ENCODE results near the gene PLA2G2C. TPM values are rescaled to one million over a fixed set of nuclear protein-coding genes. Genes with fewer than 3 reads are reported as not detected.

The PLA2G2C gene
- total and polyA plus RNA-seq, 2 donors (not counting 1 experiment from before 2014, with no cell fraction given), result 0.03 TPM; not detected in 1

DNA sequence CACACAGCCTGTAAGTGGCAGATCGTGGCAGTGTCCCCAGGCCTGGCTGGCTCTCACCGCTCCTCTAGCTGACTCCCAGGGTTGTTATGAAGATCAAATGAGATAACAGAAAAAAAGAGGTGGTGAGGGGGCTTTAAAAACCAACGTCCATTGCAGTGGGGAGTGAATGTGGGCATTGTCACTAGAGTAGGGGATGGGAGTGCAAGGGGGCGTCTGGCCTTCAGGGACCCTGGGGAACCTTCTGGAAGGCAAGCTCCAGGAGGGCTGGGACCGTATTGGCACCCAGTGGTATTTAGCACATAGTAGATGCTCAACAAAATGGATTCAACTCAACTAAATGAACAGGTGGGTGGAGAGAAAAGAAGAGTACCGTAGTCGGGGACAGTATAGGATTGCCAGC lies 70.4 kb downstream of the PLA2G2C start:
- H3K9me3 Mint-ChIP-seq (ENCODE audit: insufficient read depth), result no peaks in the 10 kb centered on the region
- ChIA-PET CTCF (no interaction called here), POLR2A (no interaction called here)
- Histone ChIP-seq H2AFZ (ENCODE audit: insufficient read depth, low read depth, low read length, poor library complexity, severe bottlenecking) (no peak overlapping the region), H3K36me3 (replicated peaks in 1 of 2; ENCODE audit: control extremely low read depth in 1 of 2, control insufficient read depth in 1 of 2, extremely low read depth in 1 of 2, insufficient read depth in 2 of 2, low read length in 1 of 2) (no peaks in the 10 kb centered on the region), H3K27me3 (replicated peaks in 1 of 4; ENCODE audit: control extremely low read depth in 1 of 4, control insufficient read depth in 3 of 4, insufficient read depth in 4 of 4, low read length in 3 of 4) (no peaks in the 10 kb centered on the region), H3K79me2 (ENCODE audit: control insufficient read depth, insufficient read depth, low read length) (no peaks in the 10 kb centered on the region), H3K4me2 (replicated peaks; ENCODE audit: low read depth, low read length, poor library complexity, severe bottlenecking) (no peak overlapping the region), H3K9me3 (ENCODE audit: control extremely low read depth in 1 of 3, control insufficient read depth in 2 of 3, insufficient read depth in 1 of 3, low read length in 2 of 3) (no peaks in the 10 kb centered on the region), H3K4me3 (ENCODE audit: control extremely low read depth in 1 of 5, extremely low read depth in 1 of 5, insufficient read depth in 1 of 5, low read depth in 2 of 5, low read length in 4 of 5) (no peak overlapping the region), H4K20me1 (ENCODE audit: control insufficient read depth, insufficient read depth, low read length, poor library complexity, severe bottlenecking) (no peaks in the 10 kb centered on the region), H3K9ac (ENCODE audit: low read length) (no peak overlapping the region), H3K27ac (ENCODE audit: low read length in 2 of 2) (no peak overlapping the region), H3K4me1 (ENCODE audit: control insufficient read depth in 2 of 2, insufficient read depth in 2 of 2, low read length in 2 of 2) (peaks cover 27 to 29% of the 10 kb centered on the region in 2 donors)
- H3K4me3 Mint-ChIP-seq, result no peak overlapping the region
- H3K27ac Mint-ChIP-seq, result peak overlapping the region; percentile 32
- TF ChIP-seq, protein P1, sequence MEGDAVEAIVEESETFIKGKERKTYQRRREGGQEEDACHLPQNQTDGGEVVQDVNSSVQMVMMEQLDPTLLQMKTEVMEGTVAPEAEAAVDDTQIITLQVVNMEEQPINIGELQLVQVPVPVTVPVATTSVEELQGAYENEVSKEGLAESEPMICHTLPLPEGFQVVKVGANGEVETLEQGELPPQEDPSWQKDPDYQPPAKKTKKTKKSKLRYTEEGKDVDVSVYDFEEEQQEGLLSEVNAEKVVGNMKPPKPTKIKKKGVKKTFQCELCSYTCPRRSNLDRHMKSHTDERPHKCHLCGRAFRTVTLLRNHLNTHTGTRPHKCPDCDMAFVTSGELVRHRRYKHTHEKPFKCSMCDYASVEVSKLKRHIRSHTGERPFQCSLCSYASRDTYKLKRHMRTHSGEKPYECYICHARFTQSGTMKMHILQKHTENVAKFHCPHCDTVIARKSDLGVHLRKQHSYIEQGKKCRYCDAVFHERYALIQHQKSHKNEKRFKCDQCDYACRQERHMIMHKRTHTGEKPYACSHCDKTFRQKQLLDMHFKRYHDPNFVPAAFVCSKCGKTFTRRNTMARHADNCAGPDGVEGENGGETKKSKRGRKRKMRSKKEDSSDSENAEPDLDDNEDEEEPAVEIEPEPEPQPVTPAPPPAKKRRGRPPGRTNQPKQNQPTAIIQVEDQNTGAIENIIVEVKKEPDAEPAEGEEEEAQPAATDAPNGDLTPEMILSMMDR (IDR thresholded peaks at IDR 0.05), result no peak
- TF ChIP-seq EZH2 (IDR thresholded peaks at IDR 0.05; ENCODE audit: borderline replicate concordance, insufficient read depth, low read depth, low read length, poor library complexity, severe bottlenecking), result no peak
- H3K4me1 Mint-ChIP-seq, result peaks cover 47% of the 10 kb centered on the region
- intact Hi-C loops (cut with micrococcal nuclease), result no loop called here
- 95% methylated on average over 5 of the region's 7 CpGs for WGBS (ENCODE audit: insufficient coverage)
- DNase-seq (no peak), ATAC-seq (ENCODE audit: low read depth) (no peak)
- no peaks in the 10 kb centered on the region for H3K27me3 Mint-ChIP-seq

DNA sequence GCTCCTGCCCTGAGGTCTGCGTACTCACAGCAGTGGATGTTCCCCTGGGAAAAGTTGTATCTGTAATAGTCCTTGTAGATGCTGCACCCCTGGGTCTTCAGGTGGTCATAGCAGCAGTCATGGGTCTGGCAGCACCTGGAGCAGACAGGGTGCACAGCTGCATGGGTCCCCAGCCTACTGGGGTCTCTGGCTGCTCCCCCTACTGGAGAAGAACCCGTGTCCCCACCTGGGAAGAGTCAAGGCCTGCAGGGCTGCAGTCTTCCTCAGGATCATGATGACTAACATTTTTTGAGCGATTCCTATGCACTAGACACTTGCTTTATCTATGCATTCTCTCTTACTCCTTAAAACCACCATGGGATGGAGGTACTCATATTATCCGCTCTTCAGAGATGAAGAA lies 70.8 kb downstream of the PLA2G2C start:
- Histone ChIP-seq H3K4me2 (replicated peaks; ENCODE audit: low read depth, low read length, poor library complexity, severe bottlenecking) (no peak overlapping the region), H3K79me2 (ENCODE audit: control insufficient read depth, insufficient read depth, low read length) (no peaks in the 10 kb centered on the region), H3K36me3 (replicated peaks in 1 of 2; ENCODE audit: control extremely low read depth in 1 of 2, control insufficient read depth in 1 of 2, extremely low read depth in 1 of 2, insufficient read depth in 2 of 2, low read length in 1 of 2) (no peaks in the 10 kb centered on the region), H3K9me3 (ENCODE audit: control extremely low read depth in 1 of 3, control insufficient read depth in 2 of 3, insufficient read depth in 1 of 3, low read length in 2 of 3) (no peaks in the 10 kb centered on the region), H3K9ac (ENCODE audit: low read length) (no peak overlapping the region), H4K20me1 (ENCODE audit: control insufficient read depth, insufficient read depth, low read length, poor library complexity, severe bottlenecking) (no peaks in the 10 kb centered on the region), H2AFZ (ENCODE audit: insufficient read depth, low read depth, low read length, poor library complexity, severe bottlenecking) (no peak overlapping the region), H3K27ac (ENCODE audit: low read length in 2 of 2) (no peak overlapping the region), H3K4me3 (ENCODE audit: control extremely low read depth in 1 of 5, extremely low read depth in 1 of 5, insufficient read depth in 1 of 5, low read depth in 2 of 5, low read length in 4 of 5) (no peak overlapping the region), H3K4me1 (ENCODE audit: control insufficient read depth in 2 of 2, insufficient read depth in 2 of 2, low read length in 2 of 2) (peaks cover 25 to 27% of the 10 kb centered on the region in 2 donors), H3K27me3 (replicated peaks in 1 of 4; ENCODE audit: control extremely low read depth in 1 of 4, control insufficient read depth in 3 of 4, insufficient read depth in 4 of 4, low read length in 3 of 4) (no peaks in the 10 kb centered on the region)
- ATAC-seq (ENCODE audit: low read depth) (no peak), DNase-seq (no peak)
- ChIA-PET CTCF (interaction anchor here (1.1 kb wide), 1 partner anchor 14 kb away, joined by 3 read pairs; no protein-coding TSS in a partner anchor), POLR2A (interaction anchor here (0.9 kb wide), 1 partner anchor 9 kb away, joined by 3 read pairs; no protein-coding TSS in a partner anchor)
- Mint-ChIP-seq H3K4me1 (peaks cover 43% of the 10 kb centered on the region), H3K27me3 (no peaks in the 10 kb centered on the region), H3K27ac (no peak overlapping the region), H3K9me3 (ENCODE audit: insufficient read depth) (no peaks in the 10 kb centered on the region), H3K4me3 (no peak overlapping the region)
- TF ChIP-seq, protein P1 (IDR thresholded peaks at IDR 0.05), result no peak
- no peak for TF ChIP-seq EZH2 (IDR thresholded peaks at IDR 0.05; ENCODE audit: borderline replicate concordance, insufficient read depth, low read depth, low read length, poor library complexity, severe bottlenecking)
- intact Hi-C loops (cut with micrococcal nuclease), result no loop called here
- WGBS (ENCODE audit: insufficient coverage), result 81% methylated on average over 3 of the region's 4 CpGs

Measured in B cell (primary cell).